Prostate gland (tissue), 2 donors: Measurements from ENCODE around the gene AHCYL2. TPM values are rescaled to one million over a fixed set of nuclear protein-coding genes. Genes with fewer than 3 reads are reported as not detected.

ENCODE experiments used
- DNase-seq: peaks from one replicate; pipeline ENCODE4 v3.0.0-alpha.2; 2019; ENCODE audit warnings: low spot score
- H3K27ac ChIP-seq, 2 donors: fragments of 200-600 bp; sonication (generic); 2 replicates each; pipeline ENCODE4 v1.5.1; 2017 to 2019
- H3K27me3 ChIP-seq: fragments of 200-600 bp; sonication (generic); replicated peaks from 2 replicates; pipeline ENCODE4 v1.5.1; 2019; ENCODE audit not compliant: insufficient read depth
- H3K36me3 ChIP-seq, 2 donors: fragments of 200-600 bp; sonication (generic); 1 replicate in 1 of 2; 2 replicates in 1 of 2; pipeline versions ENCODE4 v1.5.1 to v1.8.1; 2017 to 2019
- H3K4me1 ChIP-seq: fragments of 200-600 bp; sonication (generic); replicated peaks from 2 replicates; pipeline ENCODE4 v1.5.1; 2019
- H3K4me3 ChIP-seq, 2 donors: fragments of 200-600 bp; sonication (generic); 2 replicates each; pipeline ENCODE4 v1.5.1; 2017 to 2019
- H3K9me3 ChIP-seq: fragments of 200-600 bp; sonication (generic); 2 replicates; pipeline ENCODE4 v1.5.1; 2017
- POLR2A ChIP-seq: fragments of 450-650 bp; IDR thresholded peaks from one replicate; pipeline ENCODE4 v1.6.1; 2016; ENCODE audit warnings: antibody characterized with exemption, mild to moderate bottlenecking
- POLR2AphosphoS5 ChIP-seq: sonication (generic); formaldehyde crosslinking; IDR thresholded peaks from one replicate; pipeline ENCODE4 v1.6.1; 2017; ENCODE audit warnings: antibody characterized with exemption
- WGBS: methylation state at CpG from one replicate; pipeline ENCODE4 v1.1.5; 2018; 5-methylcytosine and 5-hydroxymethylcytosine counted together
- intact Hi-C: fragments of 100-400 bp; cut with DNase I; formaldehyde crosslinking; loops from one replicate; pipeline ENCODE4 v1.14.2; 2022
- total RNA-seq, 2 donors: library from RNA; depleted of rRNA; stranded (reverse); fragments of >200 nt; gene quantifications; one replicate each; pipeline ENCODE4 v1.1.0, GENCODE V29; 2016
- TF ChIP-seq, protein P1 (sequence below), 4 experiments: fragments of 200-600 bp in 2 of 4; fragments of 450-650 bp in 2 of 4; sonication (generic) in 2 of 4; IDR thresholded peaks; 1 replicate in 3 of 4; 2 replicates in 1 of 4; pipeline ENCODE4 v1.5.1; 2016 to 2019; ENCODE audit warnings: antibody characterized with exemption in 4 of 4, mild to moderate bottlenecking in 2 of 4, moderate library complexity in 2 of 4

Gene AHCYL2
- total RNA-seq, 2 donors from 2014 or later: 15.2 to 38.3 TPM

DNA sequence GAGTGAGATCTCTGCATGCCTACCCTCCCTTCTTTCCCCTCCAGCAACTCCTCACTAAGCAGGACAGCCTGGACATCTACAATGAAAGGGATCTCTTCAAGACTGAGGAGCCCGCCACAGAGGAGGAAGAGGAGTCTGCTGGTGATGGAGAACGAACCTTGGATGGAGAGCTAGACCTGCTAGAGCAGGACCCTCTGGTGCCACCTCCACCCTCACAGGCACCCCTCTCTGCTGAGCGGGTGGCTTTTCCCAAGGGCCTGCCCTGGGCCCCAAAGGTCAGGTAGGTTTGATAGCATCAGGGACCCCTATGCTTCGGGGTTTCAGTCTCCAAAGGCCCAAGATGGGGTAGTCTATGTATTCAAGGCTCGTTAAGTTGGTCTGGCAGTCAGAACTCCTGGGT, 233.3 kb downstream of the AHCYL2 start:
- no peak for DNase-seq
- WGBS: 90% methylated on average over 5 of the region's 5 CpGs
- Histone ChIP-seq H3K27ac (no peak overlapping the region), H3K4me1 (no peaks in the 10 kb centered on the region), H3K27me3 (no peaks in the 10 kb centered on the region), H3K36me3 (no peaks in the 10 kb centered on the region), H3K9me3 (no peaks in the 10 kb centered on the region), H3K4me3 (no peak overlapping the region)
- TF ChIP-seq POLR2AphosphoS5 (no peak), POLR2A (no peak)
- TF ChIP-seq, protein P1, sequence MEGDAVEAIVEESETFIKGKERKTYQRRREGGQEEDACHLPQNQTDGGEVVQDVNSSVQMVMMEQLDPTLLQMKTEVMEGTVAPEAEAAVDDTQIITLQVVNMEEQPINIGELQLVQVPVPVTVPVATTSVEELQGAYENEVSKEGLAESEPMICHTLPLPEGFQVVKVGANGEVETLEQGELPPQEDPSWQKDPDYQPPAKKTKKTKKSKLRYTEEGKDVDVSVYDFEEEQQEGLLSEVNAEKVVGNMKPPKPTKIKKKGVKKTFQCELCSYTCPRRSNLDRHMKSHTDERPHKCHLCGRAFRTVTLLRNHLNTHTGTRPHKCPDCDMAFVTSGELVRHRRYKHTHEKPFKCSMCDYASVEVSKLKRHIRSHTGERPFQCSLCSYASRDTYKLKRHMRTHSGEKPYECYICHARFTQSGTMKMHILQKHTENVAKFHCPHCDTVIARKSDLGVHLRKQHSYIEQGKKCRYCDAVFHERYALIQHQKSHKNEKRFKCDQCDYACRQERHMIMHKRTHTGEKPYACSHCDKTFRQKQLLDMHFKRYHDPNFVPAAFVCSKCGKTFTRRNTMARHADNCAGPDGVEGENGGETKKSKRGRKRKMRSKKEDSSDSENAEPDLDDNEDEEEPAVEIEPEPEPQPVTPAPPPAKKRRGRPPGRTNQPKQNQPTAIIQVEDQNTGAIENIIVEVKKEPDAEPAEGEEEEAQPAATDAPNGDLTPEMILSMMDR (IDR thresholded peaks at IDR 0.05): no peak
- intact Hi-C loops: no loop called here

DNA sequence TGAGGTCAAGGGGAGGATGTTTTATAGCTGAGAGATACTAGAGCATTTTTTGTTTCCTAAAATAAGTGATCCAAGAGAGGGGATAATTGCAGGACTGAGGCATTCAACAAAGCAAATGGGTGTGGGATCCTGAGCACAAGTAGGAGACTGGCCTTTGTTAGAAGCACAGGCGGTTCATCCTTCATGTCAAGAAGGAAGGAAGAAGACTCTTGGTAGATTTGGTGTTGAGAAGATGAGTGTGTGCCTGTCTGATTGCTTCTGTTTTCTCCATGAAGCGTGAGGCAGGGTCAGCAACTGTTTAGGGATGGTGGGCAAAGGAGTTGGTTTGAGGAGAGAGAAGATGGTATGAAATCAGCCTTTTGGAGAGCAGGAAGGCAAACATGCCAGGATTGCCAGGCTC, 237.0 kb downstream of the AHCYL2 start:
- H3K36me3 ChIP-seq: no peaks in the 10 kb centered on the region
- no peak for DNase-seq
- no peak overlapping the region for H3K4me3 ChIP-seq
- intact Hi-C loops: no loop called here
- 100% methylated on average over 2 of the region's 2 CpGs for WGBS
- TF ChIP-seq, protein P1 (IDR thresholded peaks at IDR 0.05): no peak
- no peak for TF ChIP-seq POLR2A
- TF ChIP-seq POLR2AphosphoS5: no peak
- H3K27me3 ChIP-seq: no peaks in the 10 kb centered on the region
- H3K4me1 ChIP-seq: no peaks in the 10 kb centered on the region
- no peak overlapping the region for H3K27ac ChIP-seq
- H3K9me3 ChIP-seq: no peaks in the 10 kb centered on the region

DNA sequence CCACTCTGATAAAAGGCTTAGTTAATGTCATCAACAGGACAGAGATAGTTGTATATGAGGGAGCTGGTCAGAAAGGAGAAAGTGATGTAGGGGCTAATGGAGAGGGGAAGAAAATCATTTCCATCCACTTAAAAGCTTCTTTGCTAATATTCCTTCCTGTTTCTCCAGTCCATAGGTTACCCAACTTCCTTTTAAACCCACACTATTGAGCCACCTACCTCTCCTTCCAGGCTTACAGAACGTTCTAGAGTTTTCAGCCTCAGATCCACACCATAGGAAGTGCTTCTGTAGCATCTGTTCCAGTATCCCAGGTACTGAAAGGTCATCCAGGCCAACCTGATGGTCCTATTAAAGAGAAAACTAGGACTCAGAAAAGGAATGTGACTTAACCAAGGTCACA, 237.6 kb downstream of the AHCYL2 start:
- Histone ChIP-seq H3K4me3 (no peak overlapping the region), H3K4me1 (no peaks in the 10 kb centered on the region), H3K36me3 (no peaks in the 10 kb centered on the region), H3K27ac (no peak overlapping the region), H3K27me3 (no peaks in the 10 kb centered on the region), H3K9me3 (no peaks in the 10 kb centered on the region)
- WGBS: 85% methylated on average over 1 of the region's 1 CpG
- DNase-seq: no peak
- intact Hi-C loops: no loop called here
- TF ChIP-seq POLR2AphosphoS5 (no peak), POLR2A (no peak)
- TF ChIP-seq, protein P1 (IDR thresholded peaks at IDR 0.05): no peak

DNA sequence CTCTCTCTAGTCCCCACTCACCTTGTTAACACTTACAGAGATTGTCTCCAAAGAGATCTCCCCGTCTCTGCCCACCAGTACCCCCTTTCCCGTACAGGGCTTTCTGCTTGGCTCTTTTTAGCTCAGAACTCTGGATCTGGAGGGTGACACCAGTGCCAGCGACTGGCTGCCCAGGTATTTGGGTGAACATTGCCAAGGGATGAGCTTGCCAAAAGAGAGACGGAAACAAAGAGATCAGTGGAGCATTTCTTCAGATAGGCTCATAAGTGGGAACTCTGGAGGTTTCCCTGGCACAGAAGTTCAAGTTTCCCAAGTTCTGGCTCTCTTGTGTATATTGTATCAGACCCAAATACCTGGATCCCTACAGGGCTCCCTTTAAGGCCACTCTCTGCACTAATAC, 239.4 kb downstream of the AHCYL2 start:
- no peak for TF ChIP-seq POLR2AphosphoS5
- TF ChIP-seq, protein P1 (IDR thresholded peaks at IDR 0.05): no peak
- no peak for TF ChIP-seq POLR2A
- Histone ChIP-seq H3K36me3 (no peaks in the 10 kb centered on the region), H3K4me1 (no peaks in the 10 kb centered on the region), H3K27me3 (no peaks in the 10 kb centered on the region), H3K4me3 (no peak overlapping the region), H3K27ac (no peak overlapping the region), H3K9me3 (no peaks in the 10 kb centered on the region)
- peak; percentile 22 for DNase-seq
- intact Hi-C loops: no loop called here
- WGBS: 58% methylated on average over 4 of the region's 4 CpGs

DNA sequence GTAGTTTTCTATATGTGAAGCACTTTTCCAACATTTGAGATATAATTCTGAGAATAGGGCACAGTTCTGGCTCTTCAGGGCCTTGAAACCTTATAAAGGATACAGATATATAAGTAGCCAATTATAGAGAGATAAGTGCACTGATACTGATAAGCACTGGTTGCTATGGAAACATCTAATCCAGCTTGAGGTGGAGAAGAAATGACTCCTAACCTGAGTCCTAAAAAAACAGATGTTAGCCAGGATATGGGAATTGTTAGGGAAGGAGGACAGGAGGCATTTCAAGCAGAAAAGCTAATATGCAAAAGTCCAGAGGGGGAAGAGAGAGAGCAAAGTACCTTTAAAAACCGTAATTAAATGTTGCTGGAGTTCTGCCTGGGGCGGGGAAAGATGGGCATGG, 240.2 kb downstream of the AHCYL2 start:
- Histone ChIP-seq H3K9me3 (no peaks in the 10 kb centered on the region), H3K27me3 (no peaks in the 10 kb centered on the region), H3K4me3 (no peak overlapping the region), H3K36me3 (no peaks in the 10 kb centered on the region), H3K27ac (no peak overlapping the region), H3K4me1 (no peaks in the 10 kb centered on the region)
- no peak for TF ChIP-seq POLR2A
- no peak for TF ChIP-seq POLR2AphosphoS5
- TF ChIP-seq, protein P1 (IDR thresholded peaks at IDR 0.05): no peak
- WGBS: 47% methylated on average over 2 of the region's 2 CpGs
- intact Hi-C loops: loop anchor here (5.0 kb wide), 1 partner anchor 243 kb away; no protein-coding TSS in a partner anchor
- no peak for DNase-seq
